Dedifferentiated amniotic fluid mesenchymal stem cell (primary cell): ENCODE measurements around the gene SSH2.
"Not testable (repeated sequence)": the region's sequence is repeated elsewhere in the genome, so short reads cannot be mapped to it uniquely, and the experiment has no call there.

Experiments
- DNase-seq: peaks from one replicate; pipeline ENCODE4 v3.0.0-alpha.2; 2016; ENCODE audit errors: extremely low spot score

The SSH2 gene

DNA sequence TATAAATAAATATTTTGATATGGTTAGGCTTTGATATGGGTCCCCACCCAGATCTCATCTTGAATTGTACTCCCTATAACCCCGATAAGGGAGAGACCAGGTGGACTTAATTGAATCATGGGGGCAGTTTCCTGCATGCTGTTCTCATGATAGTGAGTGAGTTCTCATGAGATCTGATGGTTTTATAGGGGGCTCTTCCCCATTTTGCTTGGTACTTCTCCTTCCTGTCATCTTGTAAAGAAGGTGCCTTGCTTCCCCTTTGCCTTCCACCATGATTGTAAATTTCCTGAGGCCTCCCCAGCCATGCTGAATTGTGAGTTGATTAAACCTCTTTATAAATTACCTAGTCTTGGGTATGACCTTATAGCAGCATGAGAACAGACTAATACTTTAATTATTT is 55.7 kb downstream of the SSH2 start:
- not testable (repeated sequence) for DNase-seq

DNA sequence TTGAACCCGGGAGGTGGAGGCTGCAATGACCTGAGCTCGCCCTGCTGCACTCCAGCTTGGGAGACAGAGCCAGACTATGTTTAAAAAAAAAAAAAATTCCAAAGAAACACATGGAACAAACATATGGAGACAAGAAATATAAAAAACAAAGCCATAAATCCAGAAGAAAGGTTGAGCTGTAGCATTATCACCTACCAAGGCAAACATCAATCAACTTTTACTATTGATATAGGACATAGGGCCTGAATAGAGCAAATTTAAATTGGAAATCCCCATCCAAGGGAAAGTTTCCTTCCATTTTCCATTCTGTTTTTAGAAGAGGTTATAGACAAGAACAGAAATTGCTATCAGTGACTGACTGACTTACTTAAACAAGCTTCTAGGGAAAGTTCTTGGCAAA is 56.6 kb downstream of the SSH2 start:
- no peak for DNase-seq

DNA sequence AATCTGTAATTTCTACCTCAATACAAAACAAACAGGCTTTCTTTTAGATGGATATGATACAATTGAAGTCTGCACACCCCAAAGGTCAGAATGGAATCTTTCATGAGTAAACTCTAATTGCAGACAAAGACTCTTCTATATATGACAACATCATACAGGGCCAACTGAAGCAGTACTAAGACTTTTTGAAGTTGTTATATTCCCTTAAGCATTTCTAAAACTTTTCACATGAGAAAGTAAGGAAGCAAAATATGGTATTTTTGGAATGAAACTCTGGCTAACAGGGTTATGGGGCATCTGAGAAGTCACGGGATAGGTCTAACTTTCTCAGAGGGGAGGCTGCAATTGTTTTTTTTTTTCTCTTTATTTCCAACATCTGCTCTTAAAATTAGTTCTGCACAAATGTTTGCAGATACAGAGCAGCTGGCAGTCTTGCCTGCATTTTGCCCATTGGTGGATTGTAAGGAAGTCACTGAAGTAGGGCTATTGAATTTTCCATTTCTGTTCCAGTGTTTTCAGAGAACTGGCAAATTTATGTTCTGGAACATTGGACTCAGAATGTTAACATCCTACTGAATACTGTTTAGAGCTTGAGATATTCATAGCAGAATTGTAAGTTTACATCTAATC is 59.1 kb downstream of the SSH2 start:
- no peak for DNase-seq

DNA sequence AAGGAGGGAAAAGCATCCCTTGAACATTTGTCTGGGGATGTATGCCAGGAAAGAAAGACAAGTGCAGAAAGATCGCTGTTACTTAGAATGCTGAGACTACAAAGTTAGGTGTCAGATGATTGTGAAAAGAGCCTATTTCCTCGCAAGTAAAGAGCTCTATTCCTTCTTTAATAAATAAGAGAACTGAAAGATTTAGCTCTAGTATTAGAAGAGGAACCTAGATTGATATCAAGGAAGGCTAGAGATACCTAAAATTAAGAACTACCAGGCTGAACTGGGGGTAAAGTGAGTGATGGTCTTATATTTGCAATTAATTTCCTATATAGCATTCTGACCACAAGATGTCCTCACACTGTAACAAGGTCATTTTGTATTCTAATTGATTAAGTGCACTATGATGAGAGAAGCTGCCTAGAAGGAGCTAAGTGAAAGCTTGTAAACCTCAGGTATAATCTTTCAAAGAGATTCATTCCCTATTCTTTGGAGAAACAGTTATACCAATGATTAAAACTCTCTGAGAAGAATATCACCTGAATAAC is 62.3 kb downstream of the SSH2 start:
- DNase-seq = no peak

DNA sequence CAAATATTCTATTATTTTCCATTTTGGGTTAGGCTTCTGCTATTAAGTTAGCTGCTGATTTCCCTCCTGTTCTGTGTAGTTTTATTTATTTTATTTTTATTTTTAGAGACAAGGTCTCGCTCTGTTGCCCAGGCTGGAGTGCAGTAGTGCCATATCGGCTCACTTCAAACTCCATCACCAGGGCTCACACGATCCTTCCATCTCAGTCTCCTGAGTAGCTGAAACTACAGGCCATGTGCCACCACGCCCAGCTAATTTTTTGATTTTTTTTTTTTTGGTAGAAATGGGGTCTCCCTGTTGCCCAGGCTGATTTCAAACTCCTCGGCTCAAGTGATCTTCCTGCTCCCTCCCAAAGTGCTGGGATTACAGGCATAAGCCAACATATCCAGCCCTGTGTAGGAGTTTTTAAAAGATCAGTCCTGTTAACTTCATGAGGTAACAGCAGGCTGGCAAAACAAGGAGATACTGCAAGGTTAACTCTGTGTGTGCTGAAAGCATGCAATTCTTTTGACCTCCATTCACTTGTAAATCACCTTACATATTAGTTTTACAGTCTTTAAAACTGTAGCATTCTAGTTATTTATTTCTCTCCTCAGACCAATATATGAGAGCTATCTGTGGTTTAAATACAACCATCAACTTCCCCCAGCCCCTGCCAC is 63.2 kb downstream of the SSH2 start:
- DNase-seq = no peak

DNA sequence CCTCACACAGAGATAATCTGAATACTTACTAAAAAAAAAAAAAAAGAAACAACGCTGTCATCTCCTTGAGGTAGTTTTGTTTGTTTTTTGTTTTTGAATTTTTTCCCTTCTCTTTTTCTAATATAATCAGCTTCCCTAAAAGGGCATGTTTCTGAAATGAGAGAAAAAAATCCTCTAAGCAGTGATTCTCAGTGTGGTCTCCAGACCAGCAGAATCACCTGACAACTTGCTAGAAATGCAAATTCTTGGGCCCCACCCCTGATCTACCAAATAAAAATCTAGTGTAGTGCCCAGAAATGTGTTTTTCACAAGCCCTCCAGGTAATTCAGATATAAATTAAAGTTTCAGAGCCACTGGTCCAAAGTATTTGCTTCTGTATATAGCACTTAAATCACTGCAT is 65.4 kb downstream of the SSH2 start:
- DNase-seq = no peak

DNA sequence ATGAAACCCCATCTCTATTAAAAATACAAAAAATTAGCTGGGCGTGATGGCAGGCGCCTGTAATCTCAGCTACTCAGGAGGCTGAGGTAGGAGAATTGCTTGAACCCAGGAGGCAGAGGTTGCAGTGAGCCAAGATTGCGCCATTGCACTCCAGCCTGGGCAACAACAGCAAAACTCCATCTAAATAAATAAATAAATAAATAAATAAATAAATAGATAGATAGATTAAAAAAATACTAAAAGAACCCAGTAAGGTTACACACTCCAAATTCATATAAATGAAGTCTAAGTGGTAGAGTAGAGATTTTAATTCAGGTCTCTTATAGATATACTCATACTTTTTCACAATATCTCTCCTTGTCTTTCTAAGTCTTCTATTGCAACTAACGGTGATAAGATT is 65.9 kb downstream of the SSH2 start:
- DNase-seq = not testable (repeated sequence)

DNA sequence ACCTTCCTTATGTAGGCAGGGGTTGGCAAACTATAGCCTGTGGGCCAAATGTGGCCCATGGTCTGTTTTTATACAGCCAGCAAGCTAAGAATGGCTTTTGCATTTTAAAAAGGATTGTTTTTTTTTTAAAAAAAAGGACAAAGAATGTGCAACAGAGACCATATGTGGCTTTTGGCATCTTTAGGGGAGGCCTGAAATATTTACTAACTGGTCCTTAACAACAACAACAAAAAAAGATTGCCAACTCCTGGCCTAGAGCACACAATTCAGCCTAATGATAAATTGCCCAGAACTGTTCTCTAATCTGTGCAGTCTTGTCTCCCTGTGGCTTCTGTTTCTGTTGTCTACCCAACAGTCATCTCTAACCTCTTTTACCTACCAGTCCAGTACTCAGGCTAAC is 67.1 kb downstream of the SSH2 start:
- DNase-seq = no peak

DNA sequence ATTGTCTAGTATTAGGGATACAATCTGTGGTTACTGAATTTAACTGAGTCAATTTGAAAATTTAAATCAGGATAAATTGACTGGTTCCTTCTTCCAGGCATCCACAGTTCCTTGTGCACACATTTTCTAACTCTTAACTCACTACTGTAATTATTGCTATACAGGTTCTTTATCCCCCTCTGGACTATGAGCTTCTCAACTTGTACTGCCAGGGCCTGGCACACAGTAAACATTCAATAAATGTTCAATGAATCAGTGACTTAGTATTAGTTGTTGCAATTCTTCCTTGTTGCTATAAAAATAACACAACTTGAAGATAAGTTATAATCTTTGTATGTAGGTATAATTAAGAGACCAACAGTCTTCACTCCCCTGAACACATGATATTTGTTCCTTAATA is 67.9 kb downstream of the SSH2 start:
- DNase-seq = no peak

DNA sequence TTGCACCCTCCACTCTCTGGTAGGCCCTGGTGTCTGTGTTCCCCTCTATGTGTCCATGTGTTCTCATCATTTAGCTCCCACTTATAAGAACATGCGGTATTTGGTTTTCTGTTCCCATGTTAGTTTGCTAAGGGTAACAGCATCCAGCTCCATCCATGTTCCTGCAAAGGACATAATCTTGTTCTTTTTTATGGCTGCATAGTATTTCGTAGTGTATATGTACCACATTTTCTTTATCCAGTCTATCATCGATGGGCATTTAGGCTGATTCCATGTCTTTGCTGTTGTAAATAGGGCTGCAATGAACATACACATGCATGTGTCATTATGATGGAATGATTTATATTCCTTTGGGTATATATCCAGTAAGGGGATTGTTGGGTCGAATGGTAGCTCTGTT is 70.6 kb downstream of the SSH2 start:
- DNase-seq = not testable (repeated sequence)

DNA sequence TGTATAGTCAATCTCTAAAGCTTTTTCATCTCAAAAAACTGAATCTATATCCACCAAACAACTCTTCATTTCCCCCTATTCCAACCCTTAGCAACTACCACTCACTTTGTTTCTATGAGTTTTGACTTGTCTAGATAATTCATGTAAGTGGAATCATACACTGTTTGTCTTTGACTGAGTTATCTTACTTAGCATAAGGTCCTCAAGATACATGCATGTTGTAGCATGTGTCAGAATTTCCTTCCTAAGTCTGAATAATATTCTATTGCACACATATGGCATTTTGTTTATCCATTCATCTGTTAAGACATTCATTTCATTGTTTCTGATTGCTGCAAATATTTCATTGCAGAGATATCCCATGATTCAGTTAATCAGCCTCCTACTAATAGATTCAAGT is 72.2 kb downstream of the SSH2 start:
- no peak for DNase-seq

DNA sequence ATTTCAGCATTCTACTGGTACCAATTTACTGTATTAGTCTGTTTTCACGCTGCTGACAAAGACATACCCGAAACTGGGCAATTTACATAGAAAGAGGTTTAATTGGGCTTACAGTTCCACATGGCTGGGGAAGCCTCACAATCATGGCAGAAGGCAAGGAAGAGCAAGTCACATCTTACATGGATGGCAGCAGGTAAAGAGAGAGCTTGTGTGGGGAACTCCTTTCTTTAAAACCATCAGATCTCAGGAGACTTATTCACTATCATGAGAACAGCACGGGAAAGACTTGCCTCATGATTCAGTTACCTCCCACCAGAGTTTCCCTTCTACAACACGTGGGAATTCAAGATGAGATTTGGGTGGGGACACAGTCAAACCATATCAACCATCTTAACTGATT is 72.9 kb downstream of the SSH2 start:
- DNase-seq = not testable (repeated sequence)

DNA sequence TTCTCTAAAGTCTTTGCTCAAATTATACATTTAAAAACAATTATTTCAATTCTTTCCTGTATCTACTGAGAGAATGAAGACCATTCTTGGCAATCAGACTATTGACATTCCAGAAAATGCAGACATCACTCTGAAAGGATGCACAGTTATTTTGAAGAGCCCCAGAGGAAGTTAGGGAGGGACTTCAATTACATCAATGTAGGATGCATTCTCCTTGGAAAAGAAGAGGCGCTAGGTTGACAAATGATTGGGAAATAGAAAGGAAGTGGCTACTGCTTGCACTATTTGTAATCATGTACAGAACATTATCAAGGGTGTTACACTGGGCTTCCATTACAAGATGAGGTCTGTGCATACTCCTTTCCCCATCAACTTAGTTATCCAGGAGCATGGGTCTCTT is 74.3 kb downstream of the SSH2 start:
- peak; percentile 26 for DNase-seq

DNA sequence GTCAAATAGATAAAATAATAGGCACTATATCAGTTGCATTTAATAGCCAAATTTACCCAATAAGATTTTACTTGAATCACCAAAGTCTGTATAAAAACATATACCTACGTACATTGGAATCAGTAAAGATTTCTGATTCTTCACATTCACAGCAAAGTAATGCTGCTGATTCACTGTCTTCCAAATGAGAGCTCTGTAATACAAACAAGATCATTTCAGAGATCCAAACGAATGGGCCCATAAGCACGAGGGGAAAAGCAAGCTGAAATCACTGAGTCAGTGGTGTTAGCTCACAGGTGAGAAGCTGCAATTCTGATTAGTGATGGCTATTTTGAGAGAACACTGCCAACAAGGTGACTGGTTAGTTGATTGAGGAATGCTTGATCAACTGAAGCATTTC is 81.3 kb downstream of the SSH2 start:
- no peak for DNase-seq

DNA sequence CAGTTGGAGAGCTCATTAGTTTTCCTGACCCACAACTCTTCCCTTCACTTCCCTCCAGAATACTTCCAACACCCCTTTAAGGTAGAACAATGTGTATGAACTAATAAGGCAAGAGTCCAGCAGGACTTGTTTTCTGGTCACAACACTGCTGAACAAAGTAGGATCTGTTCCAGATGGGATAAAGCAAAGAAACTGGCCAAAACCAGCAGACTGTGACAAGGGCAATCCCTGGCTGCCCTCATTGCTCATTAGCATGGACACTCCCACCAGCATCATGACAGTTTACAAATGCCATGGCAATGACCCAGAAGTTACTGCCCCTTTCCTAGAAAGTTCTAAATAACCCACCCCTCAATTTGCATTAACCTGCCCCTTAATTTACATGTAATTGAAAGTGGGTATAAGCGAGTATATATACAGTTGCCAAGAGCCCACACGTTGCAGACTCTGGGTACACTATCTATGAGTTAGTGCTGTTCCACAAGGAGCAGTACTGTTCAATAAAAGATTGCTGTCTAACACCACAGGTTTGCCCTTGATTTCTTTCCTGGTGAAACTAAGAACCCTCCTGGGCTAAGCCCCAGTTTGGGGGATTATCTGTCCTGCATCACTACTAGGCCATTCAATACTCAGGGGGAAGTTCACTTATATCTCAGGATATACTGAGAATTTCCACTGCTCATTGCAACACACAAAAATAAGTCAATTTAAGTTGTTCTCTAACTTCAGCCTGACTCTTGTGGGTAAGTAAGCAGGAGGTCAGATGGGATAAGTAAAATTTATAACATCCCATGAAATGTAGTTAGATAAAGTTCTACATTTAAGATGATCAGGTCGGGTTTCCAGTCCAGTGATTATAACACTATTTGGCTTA is 82.3 kb downstream of the SSH2 start:
- no peak for DNase-seq

DNA sequence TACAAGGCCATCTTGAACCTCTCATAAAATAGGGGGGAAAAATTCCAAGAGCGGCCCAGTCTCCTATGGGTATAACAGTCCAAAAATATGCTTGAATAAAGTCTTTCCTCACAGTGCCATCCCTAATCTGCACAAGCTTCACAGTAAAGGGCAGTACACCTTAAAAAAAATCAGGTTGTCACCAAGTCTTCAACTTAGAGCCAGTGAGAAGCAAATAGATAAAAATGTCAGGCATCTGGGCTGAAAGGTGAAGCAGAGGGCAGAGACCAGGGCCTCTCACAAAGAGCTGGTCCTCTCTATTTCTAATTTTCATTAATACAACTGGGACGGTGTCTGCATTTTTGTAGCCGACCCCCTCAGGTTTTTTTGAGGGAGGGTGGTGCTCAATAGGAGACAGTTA is 82.9 kb downstream of the SSH2 start:
- no peak for DNase-seq

DNA sequence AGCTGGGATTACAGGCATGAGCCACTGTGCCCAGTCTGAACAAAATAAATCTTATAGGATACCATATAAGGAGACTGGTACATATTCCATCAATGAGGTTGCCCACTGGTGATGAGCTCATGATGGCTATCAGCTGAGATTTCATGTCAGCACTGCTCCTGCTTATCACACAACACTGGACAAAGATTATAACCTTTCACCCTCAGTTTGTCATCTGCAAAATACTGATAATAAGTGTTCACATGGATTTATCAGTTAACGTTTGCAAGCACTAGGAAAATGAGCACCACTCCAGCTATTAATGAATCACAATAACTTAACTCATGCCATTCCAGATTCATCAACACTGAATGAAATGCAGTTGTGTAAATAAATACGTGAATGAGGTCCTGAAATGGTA is 83.7 kb downstream of the SSH2 start:
- no peak for DNase-seq

DNA sequence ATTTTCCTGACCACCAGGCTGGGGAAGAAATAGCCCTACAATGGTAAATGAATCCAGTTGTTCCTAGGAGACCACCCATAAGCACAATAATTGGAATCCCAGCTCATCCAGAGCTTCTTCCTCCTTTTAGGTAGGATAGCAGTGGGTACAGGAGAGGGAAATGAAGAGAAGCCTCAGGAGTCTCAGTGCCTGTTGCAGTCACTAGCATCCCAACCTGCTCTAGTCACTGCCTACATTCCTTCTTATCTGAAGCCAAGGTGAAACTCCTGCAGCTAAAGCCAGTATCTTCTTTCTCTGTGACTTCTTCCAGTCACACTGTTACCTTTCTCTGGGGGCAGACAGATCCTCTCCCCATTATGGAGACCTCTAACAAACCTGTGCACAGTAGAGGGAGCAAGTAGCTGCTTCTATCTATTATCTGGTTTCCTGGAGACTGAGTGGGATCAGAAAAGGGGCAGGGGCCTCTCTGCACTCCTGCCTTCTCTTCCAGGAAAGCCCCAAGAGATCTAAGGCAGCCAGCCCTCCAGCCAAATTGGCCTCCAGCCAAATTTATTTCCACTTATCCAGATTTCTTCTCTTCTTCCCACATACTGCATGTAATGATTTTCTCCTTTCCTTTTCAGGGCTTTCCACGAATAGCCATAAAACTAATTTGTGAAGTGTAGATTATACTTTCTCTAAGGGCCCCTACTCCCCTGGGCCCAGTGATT is 85.5 kb downstream of the SSH2 start:
- no peak for DNase-seq

DNA sequence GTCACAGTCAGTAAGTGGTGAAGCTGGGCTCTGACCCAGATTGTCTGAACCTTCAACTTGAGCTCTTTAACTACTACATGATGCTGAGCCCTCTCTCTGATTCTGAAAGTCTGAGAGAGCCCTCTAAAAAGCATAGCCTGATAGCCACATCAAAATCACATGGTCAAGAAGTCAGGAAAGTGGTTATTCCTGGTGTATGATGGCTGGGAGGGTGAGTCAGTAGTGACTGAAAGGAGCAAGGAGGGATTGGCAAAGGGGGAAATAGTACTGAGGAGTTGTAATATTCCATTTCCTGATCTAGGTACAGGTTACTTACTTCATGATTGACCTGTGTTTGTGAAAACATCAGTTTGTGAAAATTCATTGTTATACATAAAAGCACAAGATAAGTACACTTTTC is 89.1 kb downstream of the SSH2 start:
- DNase-seq = no peak

DNA sequence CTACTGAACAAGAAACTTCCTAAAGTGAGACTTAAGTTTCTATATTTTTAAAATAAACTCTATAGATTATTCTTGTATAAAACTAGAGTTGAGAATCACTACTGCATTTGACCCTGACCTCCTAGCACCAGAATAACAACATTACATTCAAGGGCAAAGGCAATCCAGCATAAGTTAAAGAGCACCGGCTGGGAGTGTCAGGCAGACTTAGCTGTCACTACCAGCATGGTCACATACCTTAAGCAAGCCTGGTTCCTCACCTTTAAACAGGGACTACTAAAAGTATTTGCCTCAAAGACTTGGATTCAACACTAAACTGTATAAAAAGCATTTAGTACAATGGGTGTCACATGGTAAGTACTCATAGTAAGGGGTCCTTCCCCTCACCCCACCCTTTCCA is 90.4 kb downstream of the SSH2 start:
- no peak for DNase-seq

DNA sequence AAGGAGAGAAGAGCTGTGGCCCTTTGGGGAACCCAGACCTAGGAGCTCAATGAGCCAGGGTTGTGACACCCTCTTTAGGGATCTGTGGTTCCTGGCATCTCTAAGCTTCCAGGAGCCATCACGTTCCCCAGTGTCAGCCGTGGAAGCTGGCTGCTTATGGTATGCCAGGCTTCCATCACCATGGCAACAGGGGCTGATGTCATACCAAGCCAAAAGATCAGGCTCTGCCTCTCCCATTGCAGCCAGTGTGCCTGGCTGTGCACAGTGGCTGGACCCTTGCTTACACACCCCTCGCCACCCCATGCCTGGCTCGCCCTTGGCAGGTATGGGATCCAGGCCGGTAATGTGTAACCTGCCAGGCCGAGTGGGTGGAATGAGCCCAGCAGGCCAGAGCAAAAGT is 91.1 kb downstream of the SSH2 start:
- DNase-seq = no peak

DNA sequence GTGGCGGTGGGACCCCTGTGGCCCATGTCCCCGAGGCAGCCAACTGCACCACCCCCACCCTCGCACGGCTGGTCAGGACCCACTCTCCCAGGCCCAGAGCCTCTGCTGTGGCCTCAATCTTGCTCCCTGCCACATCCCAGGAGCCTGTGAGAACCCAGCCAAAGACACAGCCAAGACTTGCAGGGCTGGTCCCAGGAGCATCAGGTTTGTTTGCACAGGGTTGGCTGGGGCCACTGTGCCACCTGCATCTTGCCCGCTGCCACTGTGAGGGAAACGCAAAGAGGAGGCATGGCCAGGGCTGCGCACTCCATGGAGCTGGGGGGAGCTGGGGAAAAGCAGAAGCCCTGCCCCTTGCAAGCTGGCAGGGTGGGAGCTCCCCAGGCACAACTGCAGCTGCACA is 92.5 kb downstream of the SSH2 start:
- no peak for DNase-seq
